HCT116 (cell line): ENCODE data around the gene SEMA5A. TPM values are rescaled to one million over a fixed set of nuclear protein-coding genes. Genes with fewer than 3 reads are reported as not detected.

Experiments
- ATAC-seq: fragments of 200-7000 bp; cut with Tn5 transposase; 2 replicates; pipeline ENCODE4 v1.9.1; 2020; ENCODE audit warnings: mild to moderate bottlenecking, moderate library complexity
- BruUV-seq: library from RNA; stranded (reverse); fragments of 400-500 nt; replicated peaks from 2 replicates; lab custom pipeline; 2021; lab: Mats Ljungman, UMichigan
- CTCF ChIA-PET: fragments of 300-600 bp; sonication (Branson Sonifier 250); formaldehyde crosslinking; loops from one replicate; lab custom pipeline; 2021; ENCODE audit warnings: antibody characterized with exemption; lab: Charles Lee
- POLR2A ChIA-PET: fragments of 300-600, 350-600 bp; sonication (Branson Sonifier 250); formaldehyde crosslinking; loops from one replicate; lab custom pipeline; 2021; ENCODE audit warnings: antibody characterized with exemption; lab: Charles Lee
- RAD21 ChIA-PET, 2 experiments: fragments of 300-600 bp; sonication (Branson Sonifier 250); formaldehyde crosslinking; loops; one replicate each; lab custom pipeline; 2023; ENCODE audit warnings: low total read pairs in 2 of 2; ENCODE audit not compliant: uncharacterized antibody in 2 of 2, unreplicated experiment in 2 of 2, low non-redundant PET in 1 of 2; lab: Charles Lee
- DNase-seq: peaks from one replicate; pipeline ENCODE4 v3.0.0-alpha.2; 2010; ENCODE audit warnings: low read depth, low spot score
- H2AFZ ChIP-seq: fragments of 200-600 bp; shearing (Covaris generic), sonication (generic); 2 replicates; pipeline ENCODE4 v1.6.1; 2017; ENCODE audit warnings: low read depth, mixed run types, mixed read lengths, antibody characterized with exemption, low read length; ENCODE audit not compliant: poor library complexity, severe bottlenecking
- H3K27ac ChIP-seq: 2 replicates; pipeline ENCODE4 v1.5.1; 2012; ENCODE audit warnings: low read depth, low read length
- H3K27me3 ChIP-seq: fragments of 200-600 bp; sonication (generic); 2 replicates; pipeline ENCODE4 v1.6.1; 2016; ENCODE audit warnings: mixed run types, low read length, mixed read lengths; ENCODE audit not compliant: insufficient read depth
- H3K36me3 ChIP-seq, 2 experiments: fragments of 200-500 bp in 1 of 2; fragments of 200-600 bp in 1 of 2; sonication (Bioruptor generic) in 1 of 2; sonication (generic) in 1 of 2; 2 replicates each; pipeline versions ENCODE4 v1.5.1 to v1.6.1; 2014 to 2016; ENCODE audit warnings: low read length in 2 of 2, inconsistent platforms in 1 of 2, mixed read lengths in 1 of 2, mixed run types in 1 of 2; ENCODE audit not compliant: insufficient read depth in 2 of 2, control insufficient read depth in 1 of 2
- H3K4me1 ChIP-seq, 2 experiments: fragments of 200-600 bp in 1 of 2; sonication (generic) in 1 of 2; 2 replicates each; pipeline versions ENCODE4 v1.5.1 to v1.6.1; 2012 to 2017; ENCODE audit warnings: low read length in 2 of 2, inconsistent platforms in 1 of 2, mild to moderate bottlenecking in 1 of 2, mixed read lengths in 1 of 2, mixed run types in 1 of 2, moderate library complexity in 1 of 2; ENCODE audit not compliant: insufficient read depth in 2 of 2, control insufficient read depth in 1 of 2
- H3K4me2 ChIP-seq: fragments of 200-600 bp; sonication (generic); 2 replicates; pipeline ENCODE4 v1.6.1; 2017; ENCODE audit warnings: mixed run types, low read length, mixed read lengths
- H3K4me3 ChIP-seq, 2 experiments: fragments of 200-600 bp in 1 of 2; sonication (generic) in 1 of 2; replicated peaks in 1 of 2; 2 replicates each; pipeline ENCODE4 v1.5.1; 2011 to 2016; ENCODE audit warnings: low read length in 2 of 2, control low read depth in 1 of 2, low read depth in 1 of 2, mild to moderate bottlenecking in 1 of 2, mixed read lengths in 1 of 2, mixed run types in 1 of 2
- H3K79me2 ChIP-seq: fragments of 200-600 bp; sonication (generic); 2 replicates; pipeline ENCODE4 v1.6.1; 2017; ENCODE audit warnings: mild to moderate bottlenecking, mixed run types, low read length, moderate library complexity, mixed read lengths; ENCODE audit not compliant: insufficient read depth
- H3K9ac ChIP-seq: fragments of 200-600 bp; sonication (generic); 2 replicates; pipeline ENCODE4 v1.6.1; 2016; ENCODE audit warnings: low read length, mixed read lengths
- H3K9me2 ChIP-seq: fragments of 200-600 bp; sonication (generic), shearing (Covaris generic); 2 replicates; pipeline ENCODE4 v1.6.1; 2017; ENCODE audit warnings: mixed run types, mild to moderate bottlenecking, moderate library complexity; ENCODE audit not compliant: insufficient read depth
- H3K9me3 ChIP-seq, 2 experiments: fragments of 200-500 bp in 1 of 2; fragments of 200-600 bp in 1 of 2; sonication (Bioruptor generic) in 1 of 2; sonication (generic) in 1 of 2; 2 replicates each; pipeline ENCODE4 v1.6.1; 2014 to 2017; ENCODE audit warnings: low read length in 2 of 2, mixed read lengths in 2 of 2, inconsistent platforms in 1 of 2, low read depth in 1 of 2, mild to moderate bottlenecking in 1 of 2, mixed run types in 1 of 2, moderate library complexity in 1 of 2; ENCODE audit not compliant: control insufficient read depth in 1 of 2, insufficient read depth in 1 of 2
- H4K20me1 ChIP-seq: fragments of 200-600 bp; sonication (generic), shearing (Covaris generic); 2 replicates; pipeline ENCODE4 v1.6.1; 2017; ENCODE audit warnings: mixed run types, mild to moderate bottlenecking, moderate library complexity; ENCODE audit not compliant: insufficient read depth
- CBX3 ChIP-seq: IDR thresholded peaks from 2 replicates; pipeline ENCODE4 v1.6.1; 2012; ENCODE audit warnings: low read depth
- EGR1 ChIP-seq: IDR thresholded peaks from 2 replicates; pipeline ENCODE4 v1.6.1; 2012; ENCODE audit warnings: low read depth
- ELF1 ChIP-seq: IDR thresholded peaks from 2 replicates; pipeline ENCODE4 v1.6.1; 2012; ENCODE audit warnings: low read depth, borderline replicate concordance
- EZH2 ChIP-seq: fragments of 200-600 bp; sonication (generic); IDR thresholded peaks from 2 replicates; pipeline ENCODE4 v1.6.1; 2017; ENCODE audit warnings: antibody characterized with exemption, mixed run types
- EZH2phosphoT487 ChIP-seq: fragments of 200-600 bp; IDR thresholded peaks from 2 replicates; pipeline ENCODE4 v1.6.1; 2018; ENCODE audit warnings: antibody characterized with exemption, borderline replicate concordance
- FOSL1 ChIP-seq: IDR thresholded peaks from 2 replicates; pipeline ENCODE4 v1.6.1; 2012; ENCODE audit warnings: low read depth
- JUND ChIP-seq: IDR thresholded peaks from 2 replicates; pipeline ENCODE4 v1.6.1; 2012
- POLR2A ChIP-seq: IDR thresholded peaks from 2 replicates; pipeline ENCODE4 v1.7.0; 2011; ENCODE audit warnings: borderline replicate concordance; ENCODE audit not compliant: insufficient read depth, insufficient read length; ENCODE audit errors: extremely low read depth
- POLR2AphosphoS5 ChIP-seq: IDR thresholded peaks from 2 replicates; pipeline ENCODE4 v1.6.1; 2011; ENCODE audit warnings: mild to moderate bottlenecking, low read depth, low read length, moderate library complexity
- RAD21 ChIP-seq: IDR thresholded peaks from 2 replicates; pipeline ENCODE4 v1.6.1; 2012; ENCODE audit warnings: low read depth, mild to moderate bottlenecking
- SIN3A ChIP-seq: IDR thresholded peaks from 2 replicates; pipeline ENCODE4 v1.6.1; 2012; ENCODE audit warnings: low read depth
- SRF ChIP-seq: IDR thresholded peaks from 2 replicates; pipeline ENCODE4 v1.6.1; 2012; ENCODE audit warnings: low read depth
- TCF7L2 ChIP-seq: IDR thresholded peaks from 2 replicates; pipeline ENCODE4 v1.7.0; 2011; ENCODE audit warnings: borderline replicate concordance, inconsistent platforms; ENCODE audit not compliant: insufficient read depth, insufficient read length; ENCODE audit errors: extremely low read depth
- YY1 ChIP-seq: IDR thresholded peaks from 2 replicates; pipeline ENCODE4 v1.6.1; 2011; ENCODE audit warnings: low read length, low read depth, moderate library complexity, mild to moderate bottlenecking; ENCODE audit not compliant: insufficient replicate concordance; ENCODE audit errors: extremely low read depth
- ZFX ChIP-seq: fragments of 450-650 bp; IDR thresholded peaks from 2 replicates; pipeline ENCODE4 v1.6.1; 2017
- intact Hi-C: fragments of 100-400 bp; cut with micrococcal nuclease; formaldehyde crosslinking; loops from 2 replicates; pipeline ENCODE4 v1.10.0; 2022
- total RNA-seq: library from RNA; stranded (reverse); gene quantifications from one replicate; pipeline ENCODE4 v1.2.1, GENCODE V29; 2021; ENCODE audit not compliant: unreplicated experiment
- TF ChIP-seq, protein P1 (sequence below): IDR thresholded peaks from 2 replicates; pipeline ENCODE4 v1.6.1; 2012; ENCODE audit warnings: low read depth
- TF ChIP-seq, protein P2 (sequence below), 3 experiments: fragments of 200-600 bp in 1 of 3; sonication (generic) in 1 of 3; IDR thresholded peaks in 2 of 3; conservative IDR thresholded peaks in 1 of 3; 2 replicates each; pipeline ENCODE4 v1.5.1; 2012 to 2017; ENCODE audit warnings: low read depth in 2 of 3, low read length in 2 of 3, antibody characterized with exemption in 1 of 3, borderline replicate concordance in 1 of 3, control low read depth in 1 of 3, mild to moderate bottlenecking in 1 of 3, mixed read lengths in 1 of 3, mixed run types in 1 of 3, moderate library complexity in 1 of 3; ENCODE audit not compliant: insufficient read depth in 1 of 3
- TF ChIP-seq, protein P3 (sequence below): IDR thresholded peaks from 2 replicates; pipeline ENCODE4 v1.6.1; 2012
- TF ChIP-seq, protein P4 (sequence below): IDR thresholded peaks from 2 replicates; pipeline ENCODE4 v1.6.1; 2011; ENCODE audit warnings: mild to moderate bottlenecking, low read length, moderate library complexity; ENCODE audit not compliant: insufficient replicate concordance; ENCODE audit errors: extremely low read depth

The SEMA5A gene
- total RNA-seq, 1 experiment from 2014 or later: 0.02 TPM

DNA sequence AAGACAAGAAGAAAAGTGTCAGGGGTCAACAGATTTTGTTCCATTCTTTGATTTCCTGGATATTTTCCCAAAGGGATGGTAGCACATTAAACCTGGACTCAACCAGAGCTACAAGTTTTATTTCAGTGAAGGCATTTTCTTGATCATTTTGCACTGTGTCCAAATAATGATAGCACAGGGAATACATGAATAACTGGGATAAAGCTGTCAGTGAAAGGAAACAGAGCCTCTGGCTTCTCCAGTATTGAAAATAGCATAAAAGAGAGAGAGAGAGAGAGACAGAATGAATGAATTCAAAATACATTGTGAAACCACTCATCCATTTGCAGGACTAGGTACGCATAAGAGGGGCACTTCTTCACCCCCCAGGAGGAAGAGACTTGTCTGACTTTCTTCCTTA lies 43.0 kb downstream of the SEMA5A start:
- Histone ChIP-seq H3K36me3 (no peaks in the 10 kb centered on the region), H2AFZ (no peak overlapping the region), H3K9ac (no peak overlapping the region), H3K4me1 (no peaks in the 10 kb centered on the region), H3K9me2 (no peaks in the 10 kb centered on the region), H4K20me1 (no peaks in the 10 kb centered on the region)
- intact Hi-C loops: no loop called here
- ChIA-PET POLR2A (no interaction called here), CTCF (no interaction called here)
- BruUV-seq: no TSS peak
- no peak for DNase-seq
- TF ChIP-seq POLR2A (no peak), CBX3 (no peak), YY1 (no peak), ZFX (no peak), SIN3A (no peak), RAD21 (no peak), TCF7L2 (no peak), POLR2AphosphoS5 (no peak), SRF (no peak), EZH2phosphoT487 (no peak), FOSL1 (no peak), EZH2 (no peak), EGR1 (no peak), JUND (no peak), ELF1 (no peak)
- TF ChIP-seq, protein P1, sequence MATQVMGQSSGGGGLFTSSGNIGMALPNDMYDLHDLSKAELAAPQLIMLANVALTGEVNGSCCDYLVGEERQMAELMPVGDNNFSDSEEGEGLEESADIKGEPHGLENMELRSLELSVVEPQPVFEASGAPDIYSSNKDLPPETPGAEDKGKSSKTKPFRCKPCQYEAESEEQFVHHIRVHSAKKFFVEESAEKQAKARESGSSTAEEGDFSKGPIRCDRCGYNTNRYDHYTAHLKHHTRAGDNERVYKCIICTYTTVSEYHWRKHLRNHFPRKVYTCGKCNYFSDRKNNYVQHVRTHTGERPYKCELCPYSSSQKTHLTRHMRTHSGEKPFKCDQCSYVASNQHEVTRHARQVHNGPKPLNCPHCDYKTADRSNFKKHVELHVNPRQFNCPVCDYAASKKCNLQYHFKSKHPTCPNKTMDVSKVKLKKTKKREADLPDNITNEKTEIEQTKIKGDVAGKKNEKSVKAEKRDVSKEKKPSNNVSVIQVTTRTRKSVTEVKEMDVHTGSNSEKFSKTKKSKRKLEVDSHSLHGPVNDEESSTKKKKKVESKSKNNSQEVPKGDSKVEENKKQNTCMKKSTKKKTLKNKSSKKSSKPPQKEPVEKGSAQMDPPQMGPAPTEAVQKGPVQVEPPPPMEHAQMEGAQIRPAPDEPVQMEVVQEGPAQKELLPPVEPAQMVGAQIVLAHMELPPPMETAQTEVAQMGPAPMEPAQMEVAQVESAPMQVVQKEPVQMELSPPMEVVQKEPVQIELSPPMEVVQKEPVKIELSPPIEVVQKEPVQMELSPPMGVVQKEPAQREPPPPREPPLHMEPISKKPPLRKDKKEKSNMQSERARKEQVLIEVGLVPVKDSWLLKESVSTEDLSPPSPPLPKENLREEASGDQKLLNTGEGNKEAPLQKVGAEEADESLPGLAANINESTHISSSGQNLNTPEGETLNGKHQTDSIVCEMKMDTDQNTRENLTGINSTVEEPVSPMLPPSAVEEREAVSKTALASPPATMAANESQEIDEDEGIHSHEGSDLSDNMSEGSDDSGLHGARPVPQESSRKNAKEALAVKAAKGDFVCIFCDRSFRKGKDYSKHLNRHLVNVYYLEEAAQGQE: no peak
- TF ChIP-seq, protein P2, sequence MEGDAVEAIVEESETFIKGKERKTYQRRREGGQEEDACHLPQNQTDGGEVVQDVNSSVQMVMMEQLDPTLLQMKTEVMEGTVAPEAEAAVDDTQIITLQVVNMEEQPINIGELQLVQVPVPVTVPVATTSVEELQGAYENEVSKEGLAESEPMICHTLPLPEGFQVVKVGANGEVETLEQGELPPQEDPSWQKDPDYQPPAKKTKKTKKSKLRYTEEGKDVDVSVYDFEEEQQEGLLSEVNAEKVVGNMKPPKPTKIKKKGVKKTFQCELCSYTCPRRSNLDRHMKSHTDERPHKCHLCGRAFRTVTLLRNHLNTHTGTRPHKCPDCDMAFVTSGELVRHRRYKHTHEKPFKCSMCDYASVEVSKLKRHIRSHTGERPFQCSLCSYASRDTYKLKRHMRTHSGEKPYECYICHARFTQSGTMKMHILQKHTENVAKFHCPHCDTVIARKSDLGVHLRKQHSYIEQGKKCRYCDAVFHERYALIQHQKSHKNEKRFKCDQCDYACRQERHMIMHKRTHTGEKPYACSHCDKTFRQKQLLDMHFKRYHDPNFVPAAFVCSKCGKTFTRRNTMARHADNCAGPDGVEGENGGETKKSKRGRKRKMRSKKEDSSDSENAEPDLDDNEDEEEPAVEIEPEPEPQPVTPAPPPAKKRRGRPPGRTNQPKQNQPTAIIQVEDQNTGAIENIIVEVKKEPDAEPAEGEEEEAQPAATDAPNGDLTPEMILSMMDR (IDR thresholded peaks at IDR 0.05 in 2 of 3, conservative IDR thresholded peaks at IDR 0.05 in 1 of 3; ENCODE audit: borderline replicate concordance in 1 of 3, insufficient read depth in 1 of 3, low read depth in 2 of 3, low read length in 2 of 3): no peak
- TF ChIP-seq, protein P3, sequence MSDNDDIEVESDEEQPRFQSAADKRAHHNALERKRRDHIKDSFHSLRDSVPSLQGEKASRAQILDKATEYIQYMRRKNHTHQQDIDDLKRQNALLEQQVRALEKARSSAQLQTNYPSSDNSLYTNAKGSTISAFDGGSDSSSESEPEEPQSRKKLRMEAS: no peak
- TF ChIP-seq, protein P4, sequence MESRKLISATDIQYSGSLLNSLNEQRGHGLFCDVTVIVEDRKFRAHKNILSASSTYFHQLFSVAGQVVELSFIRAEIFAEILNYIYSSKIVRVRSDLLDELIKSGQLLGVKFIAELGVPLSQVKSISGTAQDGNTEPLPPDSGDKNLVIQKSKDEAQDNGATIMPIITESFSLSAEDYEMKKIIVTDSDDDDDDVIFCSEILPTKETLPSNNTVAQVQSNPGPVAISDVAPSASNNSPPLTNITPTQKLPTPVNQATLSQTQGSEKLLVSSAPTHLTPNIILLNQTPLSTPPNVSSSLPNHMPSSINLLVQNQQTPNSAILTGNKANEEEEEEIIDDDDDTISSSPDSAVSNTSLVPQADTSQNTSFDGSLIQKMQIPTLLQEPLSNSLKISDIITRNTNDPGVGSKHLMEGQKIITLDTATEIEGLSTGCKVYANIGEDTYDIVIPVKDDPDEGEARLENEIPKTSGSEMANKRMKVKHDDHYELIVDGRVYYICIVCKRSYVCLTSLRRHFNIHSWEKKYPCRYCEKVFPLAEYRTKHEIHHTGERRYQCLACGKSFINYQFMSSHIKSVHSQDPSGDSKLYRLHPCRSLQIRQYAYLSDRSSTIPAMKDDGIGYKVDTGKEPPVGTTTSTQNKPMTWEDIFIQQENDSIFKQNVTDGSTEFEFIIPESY: no peak
- TF ChIP-seq, all 23 proteins: peak for 0
- peaks cover 0 to 13% of the 10 kb centered on the region in 2 experiments; a peak in 2 of 4 replicates for H3K9me3 ChIP-seq
- H3K27ac ChIP-seq: no peak overlapping the region
- H3K27me3 ChIP-seq: no peaks in the 10 kb centered on the region
- no peaks in the 10 kb centered on the region for H3K79me2 ChIP-seq
- no peak for ATAC-seq
- no peak overlapping the region for H3K4me3 ChIP-seq
- RAD21 ChIA-PET: no interaction called here
- H3K4me2 ChIP-seq: no peak overlapping the region
